ENCODE data around the gene TOP2A.
"Not testable (repeated sequence)": the region's sequence is repeated elsewhere in the genome, so short reads cannot be mapped to it uniquely, and the experiment has no call there.

Gene TOP2A

GRCh38 chr17:40382251-40382650, 35.4 kb downstream of the TOP2A start:
- Mint-ChIP-seq H3K36me3 (ENCODE audit: low read depth) (no peaks in the 10 kb centered on the region), H3K27ac (no peak overlapping the region), H3K4me1 (ENCODE audit: low read depth) (no peaks in the 10 kb centered on the region), H3K4me3 (no peak overlapping the region), H3K9me3 (no peaks in the 10 kb centered on the region), H3K27me3 (no peaks in the 10 kb centered on the region)

- Mint-ChIP-seq H3K9me3 (no peaks in the 10 kb centered on the region), H3K4me3 (no peak overlapping the region), H3K36me3 (ENCODE audit: low read depth) (no peaks in the 10 kb centered on the region), H3K4me1 (ENCODE audit: low read depth) (peaks cover 12% of the 10 kb centered on the region), H3K27me3 (no peaks in the 10 kb centered on the region), H3K27ac (no peak overlapping the region)
Observed at GRCh38 chr17:40378966-40379365, 38.7 kb downstream of the TOP2A start.

GRCh38 chr17:40377832-40378231, 39.9 kb downstream of the TOP2A start:
- no peaks in the 10 kb centered on the region for H3K36me3 Mint-ChIP-seq (ENCODE audit: low read depth)
- H3K4me1 Mint-ChIP-seq (ENCODE audit: low read depth) = peaks cover 23% of the 10 kb centered on the region
- no peaks in the 10 kb centered on the region for H3K9me3 Mint-ChIP-seq
- H3K27me3 Mint-ChIP-seq = no peaks in the 10 kb centered on the region
- H3K27ac Mint-ChIP-seq = no peak overlapping the region
- H3K4me3 Mint-ChIP-seq = no peak overlapping the region

GRCh38 chr17:40376541-40376940, 41.2 kb downstream of the TOP2A start:
- not testable (repeated sequence) for H3K9me3 Mint-ChIP-seq; H3K36me3 Mint-ChIP-seq (ENCODE audit: low read depth); H3K27me3 Mint-ChIP-seq
- H3K4me3 Mint-ChIP-seq = peak overlapping the region; percentile 10
- peak overlapping the region; percentile 0 for H3K27ac Mint-ChIP-seq
- peaks cover 31% of the 10 kb centered on the region for H3K4me1 Mint-ChIP-seq (ENCODE audit: low read depth)

- H3K4me1 Mint-ChIP-seq (ENCODE audit: low read depth) = peaks cover 36% of the 10 kb centered on the region
- not testable (repeated sequence) for H3K36me3 Mint-ChIP-seq (ENCODE audit: low read depth); H3K4me3 Mint-ChIP-seq; H3K9me3 Mint-ChIP-seq; H3K27me3 Mint-ChIP-seq; H3K27ac Mint-ChIP-seq
Observed at GRCh38 chr17:40375786-40376185, 41.9 kb downstream of the TOP2A start.

GRCh38 chr17:40374821-40375498, 42.7 kb downstream of the TOP2A start:
- H3K27ac Mint-ChIP-seq = peak overlapping the region; percentile 24
- no peak overlapping the region for H3K4me3 Mint-ChIP-seq
- peaks cover 36% of the 10 kb centered on the region for H3K4me1 Mint-ChIP-seq (ENCODE audit: low read depth)
- no peaks in the 10 kb centered on the region for H3K36me3 Mint-ChIP-seq (ENCODE audit: low read depth)
- H3K9me3 Mint-ChIP-seq = no peaks in the 10 kb centered on the region
- no peaks in the 10 kb centered on the region for H3K27me3 Mint-ChIP-seq

GRCh38 chr17:40373999-40374398, 43.7 kb downstream of the TOP2A start:
- Mint-ChIP-seq H3K4me3 (no peak overlapping the region), H3K36me3 (ENCODE audit: low read depth) (no peaks in the 10 kb centered on the region), H3K27ac (peak overlapping the region; percentile 49), H3K4me1 (ENCODE audit: low read depth) (peaks cover 36% of the 10 kb centered on the region), H3K9me3 (no peaks in the 10 kb centered on the region), H3K27me3 (no peaks in the 10 kb centered on the region)

GRCh38 chr17:40373324-40373723, 44.4 kb downstream of the TOP2A start:
- Mint-ChIP-seq H3K27ac (peak overlapping the region; percentile 49), H3K36me3 (ENCODE audit: low read depth) (no peaks in the 10 kb centered on the region), H3K4me1 (ENCODE audit: low read depth) (peaks cover 36% of the 10 kb centered on the region), H3K4me3 (no peak overlapping the region), H3K27me3 (no peaks in the 10 kb centered on the region), H3K9me3 (no peaks in the 10 kb centered on the region)

GRCh38 chr17:40372644-40373043, 45.1 kb downstream of the TOP2A start:
- not testable (repeated sequence) for H3K27me3 Mint-ChIP-seq; H3K4me3 Mint-ChIP-seq; H3K36me3 Mint-ChIP-seq (ENCODE audit: low read depth); H3K9me3 Mint-ChIP-seq
- peaks cover 36% of the 10 kb centered on the region for H3K4me1 Mint-ChIP-seq (ENCODE audit: low read depth)
- peak overlapping the region; percentile 49 for H3K27ac Mint-ChIP-seq

- H3K4me3 Mint-ChIP-seq = no peak overlapping the region
- H3K27ac Mint-ChIP-seq = peak overlapping the region; percentile 29
- no peaks in the 10 kb centered on the region for H3K36me3 Mint-ChIP-seq (ENCODE audit: low read depth)
- H3K27me3 Mint-ChIP-seq = no peaks in the 10 kb centered on the region
- peaks cover 35% of the 10 kb centered on the region for H3K4me1 Mint-ChIP-seq (ENCODE audit: low read depth)
- no peaks in the 10 kb centered on the region for H3K9me3 Mint-ChIP-seq
Observed at GRCh38 chr17:40372031-40372430, 45.7 kb downstream of the TOP2A start.

- peaks cover 32% of the 10 kb centered on the region for H3K4me1 Mint-ChIP-seq (ENCODE audit: low read depth)
- H3K36me3 Mint-ChIP-seq (ENCODE audit: low read depth) = no peaks in the 10 kb centered on the region
- H3K27ac Mint-ChIP-seq = no peak overlapping the region
- H3K9me3 Mint-ChIP-seq = no peaks in the 10 kb centered on the region
- no peak overlapping the region for H3K4me3 Mint-ChIP-seq
- no peaks in the 10 kb centered on the region for H3K27me3 Mint-ChIP-seq
Observed at GRCh38 chr17:40371261-40371929, 46.3 kb downstream of the TOP2A start.

GRCh38 chr17:40369923-40370322, 47.8 kb downstream of the TOP2A start:
- H3K27me3 Mint-ChIP-seq = no peaks in the 10 kb centered on the region
- H3K36me3 Mint-ChIP-seq (ENCODE audit: low read depth) = no peaks in the 10 kb centered on the region
- H3K4me1 Mint-ChIP-seq (ENCODE audit: low read depth) = peaks cover 32% of the 10 kb centered on the region
- no peak overlapping the region for H3K27ac Mint-ChIP-seq
- H3K9me3 Mint-ChIP-seq = no peaks in the 10 kb centered on the region
- H3K4me3 Mint-ChIP-seq = no peak overlapping the region

GRCh38 chr17:40367728-40368127, 50.0 kb downstream of the TOP2A start:
- H3K36me3 Mint-ChIP-seq (ENCODE audit: low read depth); H3K9me3 Mint-ChIP-seq; H3K4me3 Mint-ChIP-seq; H3K27ac Mint-ChIP-seq; H3K27me3 Mint-ChIP-seq: not testable (repeated sequence)
- H3K4me1 Mint-ChIP-seq (ENCODE audit: low read depth) = peaks cover 15% of the 10 kb centered on the region

GRCh38 chr17:40366861-40367518, 50.7 kb downstream of the TOP2A start:
- peaks cover 14% of the 10 kb centered on the region for H3K4me1 Mint-ChIP-seq (ENCODE audit: low read depth)
- H3K9me3 Mint-ChIP-seq = no peaks in the 10 kb centered on the region
- no peaks in the 10 kb centered on the region for H3K36me3 Mint-ChIP-seq (ENCODE audit: low read depth)
- no peak overlapping the region for H3K4me3 Mint-ChIP-seq
- H3K27ac Mint-ChIP-seq = no peak overlapping the region
- peaks cover 3% of the 10 kb centered on the region for H3K27me3 Mint-ChIP-seq

GRCh38 chr17:40366076-40366860, 51.4 kb downstream of the TOP2A start:
- Mint-ChIP-seq H3K9me3 (no peaks in the 10 kb centered on the region), H3K27ac (no peak overlapping the region), H3K4me3 (no peak overlapping the region), H3K36me3 (ENCODE audit: low read depth) (no peaks in the 10 kb centered on the region), H3K4me1 (ENCODE audit: low read depth) (peaks cover 16% of the 10 kb centered on the region), H3K27me3 (peaks cover 7% of the 10 kb centered on the region)
